ENCODE measurements around the gene AKNA.

GRCh38 chr9:114384341-114384740 lies 3.4 kb downstream of the AKNA start:
- TF ChIP-seq CTCF (IDR thresholded peaks at IDR 0.05; ENCODE audit: poor library complexity) (no peak), EZH2phosphoT487 (IDR thresholded peaks at IDR 0.05; ENCODE audit: low read depth, severe bottlenecking, unreplicated experiment) (no peak), EZH2 (IDR thresholded peaks at IDR 0.05; ENCODE audit: borderline replicate concordance) (no peak)

All from hepatocyte (in vitro differentiated cells).